ENCODE results near the gene SIDT2. TPM values are rescaled to one million over a fixed set of nuclear protein-coding genes. Genes with fewer than 3 reads are reported as not detected.
"Not testable (repeated sequence)": the region's sequence is repeated elsewhere in the genome, so short reads cannot be mapped to it uniquely, and the experiment has no call there.

The SIDT2 gene
- 10 to 100 TPM in 11 of 12 donors, not detected in 1; 24.6 to 41.0 (median 36.3) TPM for polyA plus RNA-seq (ENCODE audit: insufficient read length in 12 of 12)
- long read RNA-seq, donor 1, full-length matches to known transcripts: 4 of 171 reads
- long read RNA-seq, donor 1, partial matches to known transcripts: 147 of 171 reads
- long read RNA-seq, donor 1, other reads (novel, unspliced or antisense): 20 of 171 reads
- long read RNA-seq, donor 2, full-length matches to known transcripts: 1 of 18 reads
- long read RNA-seq, donor 2, partial matches to known transcripts: 17 of 18 reads
- long read RNA-seq, donor 2, other reads (novel, unspliced or antisense): 0 of 18 reads
- long read RNA-seq, donor 3, partial matches to known transcripts: 0 of 1 reads
- long read RNA-seq, donor 3, other reads (novel, unspliced or antisense): 0 of 1 reads
- long read RNA-seq, donor 4, full-length matches to known transcripts: 2 of 2 reads
- long read RNA-seq, donor 4, partial matches to known transcripts: 0 of 2 reads
- long read RNA-seq, donor 4, other reads (novel, unspliced or antisense): 0 of 2 reads
- long read RNA-seq, donor 5: 0 reads
- long read RNA-seq, donor 6: 0 reads
- long read RNA-seq, donor 7, full-length matches to known transcripts: 1 of 1 reads
- long read RNA-seq, donor 7, partial matches to known transcripts: 0 of 1 reads
- long read RNA-seq, donor 7, other reads (novel, unspliced or antisense): 0 of 1 reads
- long read RNA-seq, donor 8, full-length matches to known transcripts: 2 of 2 reads
- long read RNA-seq, donor 8, partial matches to known transcripts: 0 of 2 reads
- long read RNA-seq, donor 8, other reads (novel, unspliced or antisense): 0 of 2 reads
- long read RNA-seq, donor 9: 0 reads
- long read RNA-seq, donor 10: 0 reads
- long read RNA-seq, donor 11, full-length matches to known transcripts: 1 of 1 reads
- long read RNA-seq, donor 11, partial matches to known transcripts: 0 of 1 reads
- long read RNA-seq, donor 11, other reads (novel, unspliced or antisense): 0 of 1 reads

DNA sequence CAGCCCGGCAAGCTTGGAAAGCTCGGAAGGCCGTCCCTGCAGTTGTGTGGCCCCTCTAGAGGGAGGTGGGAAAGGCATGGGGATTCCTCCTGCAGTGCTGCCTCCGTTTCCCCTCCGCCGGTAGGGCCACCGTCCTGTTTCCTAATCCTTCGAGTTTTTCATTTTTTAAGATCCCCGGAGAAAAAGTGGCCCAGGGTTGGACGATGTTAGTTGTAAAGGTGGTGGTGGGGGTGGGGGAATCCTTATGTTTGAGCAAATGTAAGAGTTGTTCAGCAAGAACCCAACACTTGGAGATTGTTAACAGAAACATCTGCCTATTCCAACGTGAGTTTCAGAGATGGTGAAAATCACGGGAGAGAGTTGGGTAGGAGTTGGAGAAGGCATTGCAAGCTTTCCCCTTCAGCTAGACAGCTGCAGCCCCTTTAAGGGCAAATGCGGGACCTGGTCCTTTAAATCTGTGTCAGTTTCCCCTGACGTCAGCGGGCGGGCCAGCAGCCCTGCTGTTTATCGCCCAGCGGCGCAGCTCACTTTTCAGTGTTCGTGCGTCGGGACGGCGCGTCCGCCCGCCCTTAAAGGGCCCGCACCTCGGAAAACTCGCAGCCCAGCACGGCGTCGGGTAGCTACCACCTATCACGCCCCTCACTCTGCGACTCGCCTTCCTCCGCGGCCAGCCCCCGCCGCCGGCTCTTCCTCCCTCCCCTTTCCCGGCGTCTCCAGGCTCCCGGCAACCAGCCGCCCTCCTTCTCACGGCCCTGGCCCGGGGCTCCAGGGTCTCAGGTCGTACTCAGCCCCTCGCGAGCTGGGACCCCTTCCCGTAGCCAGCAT is at the start of gene SIDT2:
Gene SIDT2, plus strand, starts transcription at position 534 of the 825 bp plus-strand sequence. CDS start 521 bp downstream, outside the sequence.
- peak; percentile 97 for DNase-seq

DNA sequence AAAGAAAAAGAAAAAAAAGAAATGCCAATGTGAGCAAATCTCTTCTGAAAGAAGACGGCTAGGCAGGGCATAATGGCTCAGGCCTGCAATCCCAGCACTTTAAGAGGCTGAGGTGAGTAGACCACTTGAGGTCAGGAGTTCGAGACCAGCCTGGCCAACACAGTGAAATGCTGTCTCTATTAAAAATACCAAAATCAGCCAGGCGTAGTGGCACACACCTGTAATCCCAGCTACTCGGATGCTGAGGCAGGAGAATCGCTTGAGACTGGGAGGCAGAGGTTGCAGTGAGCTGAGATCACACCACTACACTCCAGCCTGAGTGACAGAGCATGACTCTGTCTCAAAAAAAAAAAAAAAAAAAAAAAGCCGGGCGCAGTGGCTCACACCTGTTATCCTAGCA is 48.1 kb upstream of the SIDT2 start:
- DNase-seq: not testable (repeated sequence)

DNA sequence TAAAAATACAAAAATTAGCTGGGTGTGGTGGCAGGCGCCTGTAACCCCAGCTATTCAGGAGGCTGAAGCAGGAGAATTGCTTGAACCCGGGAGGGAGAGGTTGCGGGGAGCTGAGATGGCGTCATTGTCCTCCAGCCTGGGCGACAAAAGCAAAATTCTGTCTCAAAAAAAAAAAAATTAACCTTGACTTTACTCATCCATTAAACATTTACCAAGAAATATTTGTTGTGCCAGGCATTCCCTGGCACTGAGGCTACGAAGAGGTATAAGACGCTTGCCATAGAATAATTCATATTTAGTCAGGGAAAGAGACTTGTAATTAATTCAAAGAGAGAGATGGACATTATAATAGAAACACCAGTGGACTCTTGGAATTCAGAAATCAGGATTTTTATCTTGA is 47.7 kb upstream of the SIDT2 start:
- no peak for DNase-seq

DNA sequence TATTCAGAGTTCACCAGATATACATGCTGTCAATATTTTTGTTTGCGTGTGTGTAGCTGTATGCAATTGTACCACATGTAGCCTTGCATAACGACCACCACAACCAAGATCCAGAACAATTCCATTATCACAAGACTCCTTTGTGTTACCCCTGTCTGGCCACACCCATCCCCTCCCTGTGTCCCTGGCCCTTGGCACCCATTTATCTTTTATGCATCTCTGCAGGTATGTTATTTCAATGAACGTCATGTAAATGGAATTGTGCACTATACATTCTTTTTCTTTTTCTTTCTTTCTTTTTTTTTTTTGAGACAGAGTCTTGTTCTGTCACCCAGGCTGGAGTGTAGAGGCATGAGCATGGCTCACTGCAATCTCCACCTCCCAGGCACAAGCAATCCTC is 44.1 kb upstream of the SIDT2 start:
- no peak for DNase-seq

DNA sequence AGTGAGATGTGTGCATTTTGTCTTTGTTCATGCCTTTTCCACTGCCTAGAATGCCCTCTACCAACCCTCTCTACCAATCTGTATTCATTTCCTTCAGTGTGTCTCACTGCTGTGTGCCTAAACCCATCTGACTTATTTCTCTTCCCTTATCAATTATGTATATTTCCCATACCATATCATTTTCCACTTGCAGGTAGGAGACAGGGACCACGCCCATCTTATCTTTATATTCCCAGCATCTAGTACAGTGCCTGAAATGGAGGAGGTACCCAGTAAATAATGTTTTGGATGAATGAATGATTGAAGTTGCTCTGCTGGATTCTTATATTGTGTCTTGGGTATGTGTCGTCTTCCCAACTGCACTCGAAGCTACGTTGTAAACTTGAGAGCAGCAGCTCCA is 43.6 kb upstream of the SIDT2 start:
- not testable (repeated sequence) for DNase-seq

DNA sequence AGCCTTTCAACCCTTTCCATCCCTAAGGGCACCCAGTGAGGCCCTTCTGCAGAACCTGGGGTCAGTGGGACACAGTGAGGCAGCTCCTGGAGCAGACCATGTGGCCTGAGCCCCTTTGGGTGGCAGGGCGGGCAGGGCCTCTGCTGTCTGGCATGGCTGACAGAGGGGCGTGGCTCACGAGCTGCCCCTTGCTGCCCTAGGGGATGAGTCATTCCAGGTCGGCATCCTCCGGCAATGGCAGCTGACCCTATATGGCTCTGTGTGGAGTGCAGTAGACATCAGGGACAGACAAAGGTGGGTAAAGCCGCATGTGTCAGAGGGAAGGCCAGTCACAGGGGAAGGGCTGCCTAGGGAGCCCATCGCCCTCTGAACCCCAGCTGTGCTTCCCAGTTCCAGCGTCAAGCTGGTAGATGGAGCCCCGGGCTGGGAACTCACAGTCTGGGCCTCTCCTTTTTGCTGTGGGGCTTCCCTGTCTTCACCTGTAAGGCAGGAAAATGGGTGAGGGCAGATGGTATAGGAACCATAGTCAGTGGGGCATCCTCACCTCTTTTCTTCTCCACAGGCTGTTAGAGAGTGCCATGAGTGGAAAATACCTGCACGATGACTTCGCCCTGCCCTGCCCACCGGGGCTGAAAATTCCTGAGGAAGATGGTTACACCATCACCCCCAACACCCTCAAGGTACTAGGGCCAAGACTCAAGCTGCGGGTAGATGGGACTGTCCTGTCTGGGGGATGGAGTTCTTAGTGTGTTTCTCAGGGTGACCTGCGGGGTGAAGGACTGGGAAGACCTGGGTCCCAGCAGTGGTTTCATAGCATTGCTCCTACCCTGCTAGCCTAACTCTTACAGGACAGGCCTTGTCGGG is 41.1 kb upstream of the SIDT2 start:
- not testable (repeated sequence) for DNase-seq

DNA sequence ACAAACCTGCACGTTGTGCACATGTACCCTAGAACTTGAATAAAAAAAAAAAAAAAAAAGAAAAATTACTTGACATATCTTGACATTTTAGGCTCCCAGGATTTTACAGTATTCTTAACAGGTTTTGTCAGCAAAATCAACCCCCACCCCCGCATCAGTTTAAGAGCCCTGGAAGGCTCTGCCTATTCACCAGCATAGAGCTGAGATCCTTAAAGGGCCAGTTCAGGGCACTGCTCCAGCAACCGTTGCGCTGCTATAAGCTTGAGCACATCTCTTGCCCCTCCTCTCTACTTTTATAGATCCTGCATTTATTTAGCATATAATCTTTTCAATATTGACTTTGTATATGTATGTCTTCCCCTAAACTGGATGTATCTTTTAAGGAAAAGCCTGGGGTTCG is 35.2 kb upstream of the SIDT2 start:
- DNase-seq: peak; percentile 50

DNA sequence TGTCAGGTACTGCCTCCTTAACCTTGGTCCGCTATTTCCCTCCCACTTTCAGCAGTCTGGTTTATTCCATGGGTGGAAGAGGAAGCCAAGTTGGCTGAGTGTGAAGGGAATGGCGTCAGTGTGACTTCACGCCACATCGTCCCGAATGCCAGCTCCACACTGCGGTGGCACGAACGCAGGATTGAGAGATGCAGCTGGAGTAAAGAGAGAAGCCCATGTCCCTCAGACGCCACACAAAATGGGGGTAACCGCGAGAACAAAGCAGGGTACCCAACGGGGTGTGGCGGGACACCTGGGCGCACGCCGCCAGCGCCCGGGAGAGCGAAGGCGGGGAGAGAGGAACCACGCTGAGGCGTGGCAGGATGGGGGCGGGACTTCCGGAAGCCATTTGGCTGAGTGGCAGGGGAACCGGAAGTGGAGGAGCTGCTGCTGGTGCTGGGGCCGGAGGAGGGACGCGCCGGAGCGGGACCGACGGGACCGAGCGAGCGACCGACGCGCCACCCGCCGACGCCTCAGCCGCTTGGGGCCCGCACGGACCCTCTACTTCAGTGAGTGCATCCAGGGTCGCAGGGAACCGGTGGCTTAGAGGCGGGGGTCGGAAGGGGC is 34.6 kb upstream of the SIDT2 start, which contains the start of gene PAFAH1B2:
Gene PAFAH1B2, plus strand, starts transcription at position 417 of the 606 bp plus-strand sequence. CDS start 8,161 bp downstream, outside the sequence.
- DNase-seq: peak; percentile 94

DNA sequence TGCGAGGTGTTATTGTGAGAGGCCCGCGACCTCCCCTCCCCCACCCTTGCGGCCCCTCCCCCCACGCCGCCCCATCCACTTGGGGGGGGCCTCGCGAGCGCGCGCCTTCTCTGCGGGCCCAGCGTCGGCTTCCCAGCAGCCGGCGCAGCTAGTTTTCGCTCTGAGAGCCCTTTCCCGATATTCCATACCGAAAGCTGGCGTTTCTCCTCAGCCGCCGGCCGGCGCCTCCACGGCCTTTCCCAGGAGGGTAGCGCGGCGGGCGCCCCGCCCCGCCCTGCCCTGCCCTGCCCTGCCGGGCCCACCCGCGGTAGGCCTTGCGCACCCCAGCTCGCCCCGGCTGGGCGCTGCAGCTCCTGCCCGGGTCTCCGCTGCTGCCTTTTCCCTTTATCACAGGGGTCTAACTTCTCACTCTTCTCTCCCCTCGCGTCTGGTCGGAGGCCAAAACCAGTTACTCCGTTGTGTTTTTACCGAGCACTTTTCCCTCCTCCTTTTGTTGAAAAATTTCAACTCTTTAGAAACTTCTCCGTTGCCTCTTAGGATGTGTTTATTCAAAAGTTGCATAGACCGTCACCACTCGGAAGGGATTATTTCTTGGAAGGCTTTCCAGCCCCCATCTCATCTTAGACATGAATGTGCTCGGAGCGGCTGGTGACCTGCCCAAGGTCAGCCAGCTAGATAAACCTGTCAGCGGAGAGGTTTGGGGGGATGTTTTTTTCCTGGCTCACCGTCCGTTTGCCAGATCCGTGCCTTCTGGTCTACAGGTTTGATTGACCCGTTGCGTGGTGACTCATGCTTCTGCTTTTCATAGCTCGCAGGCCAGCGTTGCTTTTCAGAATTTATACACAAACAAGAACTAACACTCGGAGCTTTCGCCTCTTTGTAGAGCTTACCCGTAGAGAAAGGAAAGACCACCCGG is 33.8 kb upstream of the SIDT2 start:
- DNase-seq: peak; percentile 41

DNA sequence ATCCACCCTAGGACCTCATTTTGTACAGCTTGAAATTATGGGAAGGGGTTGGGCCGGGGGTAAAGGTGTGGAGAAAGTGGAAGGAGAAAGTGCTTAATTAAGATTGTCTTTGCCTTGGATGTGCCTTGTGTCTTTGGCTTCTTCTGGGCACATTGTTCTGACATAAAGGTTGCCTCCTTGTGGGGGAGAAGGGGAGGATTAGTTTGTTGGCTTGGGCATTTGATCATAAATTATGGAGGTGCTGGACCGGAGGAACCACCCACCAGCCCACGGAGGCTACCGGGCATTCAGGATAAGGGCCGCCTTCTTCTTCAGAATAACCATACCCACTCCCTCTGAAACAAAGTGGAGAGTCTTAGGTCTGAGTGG is 33.2 kb upstream of the SIDT2 start:
- peak; percentile 4 for DNase-seq

DNA sequence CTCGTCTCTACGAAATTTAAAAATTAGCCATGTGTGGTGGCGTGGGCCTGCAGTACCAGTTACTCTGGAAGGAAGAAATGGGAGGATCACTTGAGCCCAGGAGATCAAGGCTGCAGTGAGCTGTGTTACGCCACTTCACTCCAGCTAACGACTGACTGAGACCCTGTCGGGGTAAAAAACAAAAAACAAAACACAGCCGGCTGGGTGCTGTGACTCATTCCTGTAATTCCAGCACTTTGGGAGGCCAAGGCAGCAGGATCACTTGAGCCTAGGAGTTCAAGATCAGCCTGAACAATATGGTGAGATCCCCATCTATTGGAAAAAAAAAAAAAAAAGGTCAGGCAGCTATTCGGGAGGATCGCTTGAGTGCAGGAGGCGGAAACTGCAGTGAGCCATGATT is 32.0 kb upstream of the SIDT2 start:
- no peak for DNase-seq

DNA sequence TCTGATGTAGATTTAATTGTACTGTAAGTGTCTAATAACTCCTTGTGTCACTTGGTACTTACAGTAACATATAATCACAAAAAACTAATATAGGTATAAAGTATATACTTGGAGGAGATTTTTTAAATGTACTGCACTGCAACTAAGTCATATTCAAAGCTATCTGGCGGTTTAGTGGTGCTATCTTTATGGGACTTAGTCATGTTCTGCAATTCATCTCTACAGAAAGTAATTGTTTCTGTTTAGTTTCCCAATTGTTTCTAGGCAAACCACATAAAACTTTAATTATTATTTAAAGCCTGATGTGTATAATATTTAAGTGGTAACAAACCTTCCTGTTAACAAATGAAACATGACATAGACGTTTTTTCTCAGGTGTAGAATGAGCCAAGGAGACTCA is 26.5 kb upstream of the SIDT2 start:
- no peak for DNase-seq

DNA sequence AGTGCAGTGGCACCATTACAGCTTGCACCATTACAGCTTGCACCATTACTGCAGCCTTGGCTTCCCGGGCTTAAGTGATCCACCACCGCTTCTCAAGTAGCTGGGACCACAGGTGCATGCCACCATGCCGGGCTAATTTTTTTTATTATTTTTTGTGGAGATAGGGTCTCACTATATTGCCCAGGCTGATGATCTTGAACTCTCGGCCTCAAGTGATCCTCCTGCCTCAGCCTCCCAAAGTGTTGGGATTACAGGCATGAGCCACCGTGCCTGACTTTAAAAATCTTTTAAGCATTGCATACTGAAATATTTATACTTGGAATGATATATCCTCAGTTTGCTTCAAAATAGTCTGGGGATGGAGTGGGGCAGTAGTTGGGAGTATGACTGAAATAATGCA is 24.1 kb upstream of the SIDT2 start:
- DNase-seq: no peak

DNA sequence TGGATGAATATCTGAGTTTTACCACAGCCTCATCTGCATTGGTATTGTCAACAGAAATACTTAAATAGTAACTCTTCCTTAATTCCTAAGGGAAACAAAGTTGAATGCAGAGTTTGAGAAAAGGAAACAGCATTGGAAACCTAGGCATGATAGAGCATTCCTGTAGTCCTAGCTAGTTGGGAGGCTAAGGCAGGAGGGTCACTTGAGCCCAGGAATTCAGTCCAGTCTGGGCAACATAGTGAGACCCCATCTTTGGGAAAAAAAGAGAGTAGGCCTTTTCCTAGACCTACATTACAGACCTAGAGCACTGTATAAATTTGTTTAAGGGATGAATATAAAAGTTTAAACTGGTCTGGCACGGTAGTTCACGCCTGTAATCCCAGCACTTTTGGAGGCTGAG is 21.0 kb upstream of the SIDT2 start:
- no peak for DNase-seq

DNA sequence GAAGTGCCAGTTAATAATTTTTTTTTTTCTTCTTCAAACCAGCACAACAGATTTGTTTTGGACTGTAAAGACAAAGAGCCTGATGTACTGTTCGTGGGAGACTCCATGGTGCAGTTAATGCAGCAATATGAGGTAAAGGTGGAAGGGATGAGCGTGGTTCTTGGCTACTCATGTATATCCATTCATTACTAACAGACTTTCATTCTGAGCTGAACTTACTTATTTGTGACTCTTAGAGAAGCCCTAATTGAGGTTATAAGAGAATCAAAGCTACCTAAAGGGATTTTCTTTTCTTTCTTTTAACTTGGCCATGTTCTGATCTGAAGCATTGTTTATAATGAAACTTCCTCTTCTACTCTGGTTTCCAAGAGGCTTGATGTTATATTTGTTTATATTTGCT is 18.7 kb upstream of the SIDT2 start:
- DNase-seq: no peak

DNA sequence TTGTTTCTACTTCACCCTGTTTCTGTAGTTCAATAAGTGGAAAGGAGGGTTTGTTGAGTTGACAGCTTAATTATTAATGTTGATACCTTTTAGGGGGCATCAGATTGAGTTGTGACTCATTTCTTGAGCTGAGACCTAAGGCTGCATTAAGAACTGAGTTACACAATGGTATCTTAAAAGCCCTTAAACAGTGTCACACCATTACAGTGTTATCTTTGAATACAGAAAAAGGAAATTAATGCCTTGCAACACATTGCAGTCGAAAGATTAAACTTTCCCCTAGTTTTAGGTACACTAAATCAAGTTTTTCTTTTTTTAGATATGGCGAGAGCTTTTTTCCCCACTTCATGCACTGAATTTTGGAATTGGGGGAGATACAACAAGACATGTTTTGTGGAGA is 17.7 kb upstream of the SIDT2 start:
- DNase-seq: no peak

DNA sequence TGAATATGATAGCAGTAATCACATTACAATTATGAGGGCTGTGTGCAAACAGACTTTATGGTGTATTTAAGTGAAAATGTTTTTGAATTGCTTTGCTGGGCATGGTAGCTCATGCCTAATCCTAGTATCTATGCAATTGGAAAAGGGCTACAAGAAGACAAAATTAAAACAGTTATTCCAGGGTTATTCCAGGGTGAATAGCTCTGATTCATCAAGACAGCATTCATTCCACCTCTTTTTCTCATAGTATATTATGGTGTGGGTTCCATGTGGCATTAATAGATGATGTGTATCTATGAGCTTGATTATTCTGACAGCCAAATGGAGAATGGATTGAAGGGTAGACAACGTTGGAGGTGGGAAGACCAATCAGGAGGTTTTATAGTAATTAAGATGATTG is 12.1 kb upstream of the SIDT2 start:
- DNase-seq: no peak

DNA sequence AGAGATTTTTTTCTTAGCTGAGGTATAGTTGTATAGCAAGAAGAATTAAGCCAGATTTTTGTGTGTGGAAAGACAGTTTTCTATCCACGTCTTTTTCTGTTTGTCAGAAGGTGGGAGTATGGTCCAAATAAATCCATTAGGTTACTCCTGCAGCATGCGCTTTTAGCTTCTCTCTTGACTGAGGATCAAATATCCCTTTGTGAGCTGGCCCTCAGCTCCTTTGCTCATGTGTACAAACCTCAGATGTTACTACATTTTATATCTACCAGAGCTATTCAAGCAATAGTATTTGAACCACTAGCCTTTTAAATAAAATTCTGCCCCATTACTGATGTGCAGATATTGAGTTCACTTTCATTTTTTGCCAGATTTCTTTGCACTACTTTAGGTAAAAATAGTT is 8.8 kb upstream of the SIDT2 start:
- no peak for DNase-seq

DNA sequence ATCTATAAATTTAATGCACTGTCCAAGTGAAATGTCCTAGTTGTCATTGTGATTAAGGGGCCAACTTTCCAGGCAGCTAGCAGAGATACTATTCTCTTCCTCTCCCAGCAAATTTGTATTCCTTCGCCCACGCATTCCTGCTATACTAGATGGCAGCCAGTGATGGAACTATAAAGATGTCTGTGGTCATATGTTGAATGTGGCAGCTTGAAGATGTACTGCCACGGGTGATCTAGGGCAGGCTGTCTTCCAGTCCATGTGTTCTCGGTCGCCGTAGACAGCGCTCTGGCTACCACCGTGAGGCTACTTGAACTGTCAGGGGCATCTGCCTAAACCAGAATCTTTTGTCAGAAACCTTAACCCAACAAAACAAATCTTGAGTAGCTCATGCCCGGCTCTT is 8.3 kb upstream of the SIDT2 start:
- no peak for DNase-seq
